NCI-H2227 (cell line): ENCODE measurements around the gene TCERG1L.

ENCODE experiments used
- DNase-seq: peaks from one replicate; lab custom pipeline; 2025; ENCODE audit not compliant: unreplicated experiment; lab: John Stamatoyannopoulos, UW

The TCERG1L gene

GRCh38 chr10:131230641-131231322, 80.7 kb downstream of the TCERG1L start:
- DNase-seq = no peak

GRCh38 chr10:131230166-131230565, 81.4 kb downstream of the TCERG1L start:
- DNase-seq = no peak

- DNase-seq = no peak
Observed at GRCh38 chr10:131227163-131227740, 84.3 kb downstream of the TCERG1L start.

GRCh38 chr10:131226446-131227162, 84.9 kb downstream of the TCERG1L start:
- DNase-seq = no peak

GRCh38 chr10:131224106-131224505, 87.4 kb downstream of the TCERG1L start:
- no peak for DNase-seq

- DNase-seq = no peak
Observed at GRCh38 chr10:131223422-131223821, 88.1 kb downstream of the TCERG1L start.

GRCh38 chr10:131222986-131223385, 88.5 kb downstream of the TCERG1L start:
- no peak for DNase-seq

GRCh38 chr10:131221632-131222277, 89.8 kb downstream of the TCERG1L start:
- no peak for DNase-seq

- no peak for DNase-seq
Observed at GRCh38 chr10:131220601-131221171, 90.8 kb downstream of the TCERG1L start.

GRCh38 chr10:131219955-131220489, 91.5 kb downstream of the TCERG1L start:
- DNase-seq = no peak

GRCh38 chr10:131219584-131219886, 92.0 kb downstream of the TCERG1L start:
- DNase-seq = no peak

- DNase-seq = no peak
Observed at GRCh38 chr10:131218811-131219583, 92.5 kb downstream of the TCERG1L start.

GRCh38 chr10:131216681-131217230, 94.8 kb downstream of the TCERG1L start:
- DNase-seq = no peak

GRCh38 chr10:131215776-131216175, 95.7 kb downstream of the TCERG1L start:
- DNase-seq = no peak

- DNase-seq = no peak
Observed at GRCh38 chr10:131214521-131215244, 96.8 kb downstream of the TCERG1L start.

- DNase-seq = no peak
Observed at GRCh38 chr10:131213741-131214505, 97.6 kb downstream of the TCERG1L start.

- DNase-seq = no peak
Observed at GRCh38 chr10:131212763-131213325, 98.7 kb downstream of the TCERG1L start.

GRCh38 chr10:131211965-131212619, 99.4 kb downstream of the TCERG1L start:
- no peak for DNase-seq
